ENCODE results near the gene TRIO.

DNA sequence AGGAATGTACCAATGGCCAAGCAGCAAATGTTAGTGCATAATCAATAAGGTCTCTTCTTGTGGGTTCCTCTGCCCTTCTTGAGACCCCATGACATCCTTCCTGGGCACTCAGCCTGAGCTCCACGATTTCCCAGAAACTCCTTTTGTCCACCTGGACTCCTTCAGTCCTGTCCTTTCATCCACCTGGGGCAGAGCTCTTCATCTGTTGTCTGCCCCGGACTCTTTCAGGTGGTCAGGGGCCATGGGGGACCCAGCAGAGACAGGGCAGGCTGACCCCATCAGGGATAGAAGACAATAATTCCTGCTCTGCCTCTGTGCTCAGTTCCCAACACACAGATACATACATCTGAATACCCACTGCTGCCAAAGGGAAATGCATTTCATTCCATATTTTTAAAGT, 379.6 kb downstream of the TRIO start:
- no peak for TF ChIP-seq POLR2A (IDR thresholded peaks at IDR 0.05)
- TF ChIP-seq, protein P1, sequence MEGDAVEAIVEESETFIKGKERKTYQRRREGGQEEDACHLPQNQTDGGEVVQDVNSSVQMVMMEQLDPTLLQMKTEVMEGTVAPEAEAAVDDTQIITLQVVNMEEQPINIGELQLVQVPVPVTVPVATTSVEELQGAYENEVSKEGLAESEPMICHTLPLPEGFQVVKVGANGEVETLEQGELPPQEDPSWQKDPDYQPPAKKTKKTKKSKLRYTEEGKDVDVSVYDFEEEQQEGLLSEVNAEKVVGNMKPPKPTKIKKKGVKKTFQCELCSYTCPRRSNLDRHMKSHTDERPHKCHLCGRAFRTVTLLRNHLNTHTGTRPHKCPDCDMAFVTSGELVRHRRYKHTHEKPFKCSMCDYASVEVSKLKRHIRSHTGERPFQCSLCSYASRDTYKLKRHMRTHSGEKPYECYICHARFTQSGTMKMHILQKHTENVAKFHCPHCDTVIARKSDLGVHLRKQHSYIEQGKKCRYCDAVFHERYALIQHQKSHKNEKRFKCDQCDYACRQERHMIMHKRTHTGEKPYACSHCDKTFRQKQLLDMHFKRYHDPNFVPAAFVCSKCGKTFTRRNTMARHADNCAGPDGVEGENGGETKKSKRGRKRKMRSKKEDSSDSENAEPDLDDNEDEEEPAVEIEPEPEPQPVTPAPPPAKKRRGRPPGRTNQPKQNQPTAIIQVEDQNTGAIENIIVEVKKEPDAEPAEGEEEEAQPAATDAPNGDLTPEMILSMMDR (IDR thresholded peaks at IDR 0.05), result no peak
